Raji (cell line): ENCODE measurements around the gene ACKR2.

Source experiments
- POLR2A ChIP-seq: IDR thresholded peaks from 2 replicates; pipeline ENCODE4 v1.6.1; 2011; ENCODE audit warnings: low read depth, low read length, control low read depth; ENCODE audit not compliant: insufficient read depth

ACKR2 gene

GRCh38 chr3:42790714-42791229 lies 18.5 kb upstream of the ACKR2 start:
- TF ChIP-seq POLR2A = no peak

GRCh38 chr3:42795621-42796181 lies 13.5 kb upstream of the ACKR2 start:
- TF ChIP-seq POLR2A = no peak

- no peak for TF ChIP-seq POLR2A
Observed at GRCh38 chr3:42796332-42796885, 12.8 kb upstream of the ACKR2 start.

- TF ChIP-seq POLR2A = no peak
Observed at GRCh38 chr3:42799376-42799775, 9.9 kb upstream of the ACKR2 start.

- TF ChIP-seq POLR2A = no peak
Observed at GRCh38 chr3:42800251-42800650, 9.0 kb upstream of the ACKR2 start.

GRCh38 chr3:42801048-42801620 lies 8.1 kb upstream of the ACKR2 start:
- no peak for TF ChIP-seq POLR2A

- TF ChIP-seq POLR2A = no peak
Observed at GRCh38 chr3:42801784-42802183, 7.5 kb upstream of the ACKR2 start.

- TF ChIP-seq POLR2A = no peak
Observed at GRCh38 chr3:42802876-42803413, 6.3 kb upstream of the ACKR2 start.

GRCh38 chr3:42803414-42804105 lies 5.7 kb upstream of the ACKR2 start:
- no peak for TF ChIP-seq POLR2A

GRCh38 chr3:42804106-42804830 lies 5.0 kb upstream of the ACKR2 start, which contains the start of gene HIGD1A:
Gene HIGD1A (minus strand): TSS chr3:42804490. CDS start chr3:42794253, 10,237 bp downstream.
- peak; percentile 72 for TF ChIP-seq POLR2A

- no peak for TF ChIP-seq POLR2A
Observed at GRCh38 chr3:42804831-42805132, 4.5 kb upstream of the ACKR2 start.

GRCh38 chr3:42805141-42805821 lies 4.0 kb upstream of the ACKR2 start:
- TF ChIP-seq POLR2A = no peak

- no peak for TF ChIP-seq POLR2A
Observed at GRCh38 chr3:42807929-42808328, 1.3 kb upstream of the ACKR2 start.

- no peak for TF ChIP-seq POLR2A
Observed at GRCh38 chr3:42814246-42814645, 5.0 kb downstream of the ACKR2 start.
